IMR-90 (cell line): ENCODE data around the gene CACNA1G. TPM values are rescaled to one million over a fixed set of nuclear protein-coding genes. Genes with fewer than 3 reads are reported as not detected.

Experiments
- ATAC-seq: fragments of 200-7000 bp; cut with Tn5 transposase; 2 replicates; pipeline ENCODE4 v1.9.1; 2020; ENCODE audit warnings: low read depth, mild to moderate bottlenecking, moderate library complexity
- BruUV-seq: library from RNA; stranded (reverse); fragments of 400-500 nt; replicated peaks from 2 replicates; lab custom pipeline; 2021; lab: Mats Ljungman, UMichigan
- CTCF ChIA-PET: fragments of 300-600 bp; formaldehyde crosslinking; extraction: SDS; loops from one replicate; lab custom pipeline; 2021; ENCODE audit warnings: antibody characterized with exemption; lab: Yijun Ruan, JAX
- POLR2A ChIA-PET: fragments of 300-600 bp; sonication (Branson Sonifier 250); formaldehyde crosslinking; loops from one replicate; lab custom pipeline; 2022; ENCODE audit warnings: antibody characterized with exemption; ENCODE audit not compliant: unreplicated experiment; lab: Charles Lee
- DNase-seq: peaks from one replicate; pipeline ENCODE4 v3.0.0; 2013
- H2AFZ ChIP-seq: replicated peaks from 2 replicates; pipeline ENCODE3; 2013; ENCODE audit warnings: low read length, mild to moderate bottlenecking; ENCODE audit not compliant: poor library complexity
- H2AK5ac ChIP-seq: 2 replicates; pipeline ENCODE4 v1.6.1; 2013; ENCODE audit warnings: low read depth, low read length, inconsistent platforms
- H2AK9ac ChIP-seq: replicated peaks from 2 replicates; pipeline ENCODE3; 2013; ENCODE audit warnings: mild to moderate bottlenecking, low read depth, low read length, moderate library complexity; ENCODE audit not compliant: poor library complexity
- H2BK120ac ChIP-seq: 2 replicates; pipeline ENCODE4 v1.6.1; 2013; ENCODE audit warnings: low read depth, low read length, inconsistent platforms
- H2BK15ac ChIP-seq: 3 replicates; pipeline ENCODE4 v1.6.1; 2013; ENCODE audit warnings: low read depth, low read length, inconsistent platforms
- H2BK20ac ChIP-seq: 2 replicates; pipeline ENCODE4 v1.6.1; 2013; ENCODE audit warnings: low read depth, mild to moderate bottlenecking, inconsistent platforms, low read length, moderate library complexity
- H2BK5ac ChIP-seq: 2 replicates; pipeline ENCODE4 v1.6.1; 2013; ENCODE audit warnings: mild to moderate bottlenecking, low read depth, low read length, inconsistent platforms; ENCODE audit not compliant: poor library complexity, severe bottlenecking
- H3K14ac ChIP-seq: replicated peaks from 2 replicates; pipeline ENCODE4 v1.6.1; 2013; ENCODE audit warnings: low read depth, low read length, inconsistent platforms
- H3K18ac ChIP-seq: 2 replicates; pipeline ENCODE4 v1.6.1; 2013; ENCODE audit warnings: low read depth, low read length, control low read depth
- H3K23ac ChIP-seq: 2 replicates; pipeline ENCODE4 v1.6.1; 2013; ENCODE audit warnings: low read depth, low read length, inconsistent platforms
- H3K27ac ChIP-seq: 2 replicates; pipeline ENCODE4 v1.5.1; 2013; ENCODE audit warnings: mild to moderate bottlenecking, control low read depth, low read length; ENCODE audit not compliant: insufficient read depth
- H3K27me3 ChIP-seq: 2 replicates; pipeline ENCODE4 v1.6.1; 2013; ENCODE audit warnings: low read length; ENCODE audit not compliant: control insufficient read depth, insufficient read depth
- H3K36me3 ChIP-seq: 2 replicates; pipeline ENCODE4 v1.6.1; 2013; ENCODE audit warnings: low read length, mixed read lengths; ENCODE audit not compliant: control insufficient read depth, insufficient read depth
- H3K4ac ChIP-seq: 2 replicates; pipeline ENCODE4 v1.6.1; 2013; ENCODE audit warnings: low read depth, low read length, inconsistent platforms
- H3K4me1 ChIP-seq: 2 replicates; pipeline ENCODE4 v1.6.1; 2013; ENCODE audit warnings: low read length, mixed read lengths; ENCODE audit not compliant: control insufficient read depth, insufficient read depth
- H3K4me2 ChIP-seq: 2 replicates; pipeline ENCODE4 v1.6.1; 2013; ENCODE audit warnings: low read depth, mild to moderate bottlenecking, control low read depth, low read length, moderate library complexity
- H3K4me3 ChIP-seq: 2 replicates; pipeline ENCODE4 v1.5.1; 2013; ENCODE audit warnings: low read depth, mild to moderate bottlenecking, control low read depth, low read length, moderate library complexity; ENCODE audit not compliant: insufficient read depth
- H3K56ac ChIP-seq: 2 replicates; pipeline ENCODE4 v1.6.1; 2013; ENCODE audit warnings: low read length, inconsistent platforms; ENCODE audit not compliant: insufficient read depth; ENCODE audit errors: extremely low read depth
- H3K79me1 ChIP-seq, 2 experiments: 2 replicates each; pipeline ENCODE4 v1.6.1; 2013; ENCODE audit warnings: low read length in 2 of 2, inconsistent platforms in 1 of 2, low read depth in 1 of 2
- H3K9ac ChIP-seq: 2 replicates; pipeline ENCODE4 v1.6.1; 2013; ENCODE audit warnings: low read depth, low read length, control low read depth
- H3K9me1 ChIP-seq: 2 replicates; pipeline ENCODE4 v1.6.1; 2013; ENCODE audit warnings: low read length, inconsistent platforms; ENCODE audit not compliant: insufficient read depth
- H3K9me3 ChIP-seq: 2 replicates; pipeline ENCODE4 v1.6.1; 2013; ENCODE audit warnings: low read length; ENCODE audit not compliant: control insufficient read depth, insufficient read depth
- H4K20me1 ChIP-seq: 2 replicates; pipeline ENCODE4 v1.6.1; 2013; ENCODE audit warnings: low read length, inconsistent platforms; ENCODE audit not compliant: insufficient read depth
- H4K5ac ChIP-seq: 2 replicates; pipeline ENCODE4 v1.6.1; 2013; ENCODE audit warnings: mild to moderate bottlenecking, low read depth, low read length, control low read depth
- H4K8ac ChIP-seq, 2 experiments: 2 replicates each; pipeline ENCODE4 v1.6.1; 2013; ENCODE audit warnings: low read depth in 2 of 2, low read length in 2 of 2, control low read depth in 1 of 2, inconsistent platforms in 1 of 2
- H4K91ac ChIP-seq: 2 replicates; pipeline ENCODE4 v1.6.1; 2013; ENCODE audit warnings: low read depth, low read length, inconsistent platforms; ENCODE audit not compliant: insufficient read depth
- BHLHE40 ChIP-seq: fragments of 150-350 bp; IDR thresholded peaks from 2 replicates; pipeline ENCODE4 v1.6.1; 2016; ENCODE audit warnings: mild to moderate bottlenecking, low read depth, low read length
- CEBPB ChIP-seq: IDR thresholded peaks from 2 replicates; pipeline ENCODE4 v1.6.1; 2012; ENCODE audit warnings: low read depth, low read length, improper control_type of control experiment
- CHD1 ChIP-seq: IDR thresholded peaks from 2 replicates; pipeline ENCODE4 v1.6.1; 2012; ENCODE audit warnings: low read depth, low read length, improper control_type of control experiment
- CTCF ChIP-seq: conservative IDR thresholded peaks from 2 replicates; pipeline ENCODE4 v1.5.1; 2012; ENCODE audit warnings: mild to moderate bottlenecking, low read depth, low read length, improper control_type of control experiment
- ELK1 ChIP-seq: fragments of 150-350 bp; IDR thresholded peaks from 2 replicates; pipeline ENCODE4 v1.6.1; 2016; ENCODE audit warnings: low read depth, mild to moderate bottlenecking, low read length, moderate library complexity, borderline replicate concordance
- MAFK ChIP-seq: IDR thresholded peaks from 2 replicates; pipeline ENCODE4 v1.6.1; 2012; ENCODE audit warnings: low read depth, low read length, improper control_type of control experiment
- MAZ ChIP-seq: IDR thresholded peaks from 2 replicates; pipeline ENCODE4 v1.6.1; 2012; ENCODE audit warnings: low read depth, mild to moderate bottlenecking, low read length, improper control_type of control experiment, moderate library complexity, borderline replicate concordance
- NFE2L2 ChIP-seq: fragments of 150-350 bp; IDR thresholded peaks from 2 replicates; pipeline ENCODE4 v1.6.1; 2016; ENCODE audit warnings: low read depth, mild to moderate bottlenecking, low read length
- POLR2A ChIP-seq: IDR thresholded peaks from 2 replicates; pipeline ENCODE4 v1.6.1; 2012; ENCODE audit warnings: mild to moderate bottlenecking, low read depth, low read length
- RAD21 ChIP-seq: IDR thresholded peaks from 2 replicates; pipeline ENCODE4 v1.6.1; 2012; ENCODE audit warnings: low read length, improper control_type of control experiment
- RCOR1 ChIP-seq: IDR thresholded peaks from 2 replicates; pipeline ENCODE4 v1.6.1; 2012; ENCODE audit warnings: mild to moderate bottlenecking, low read length, improper control_type of control experiment; ENCODE audit not compliant: insufficient replicate concordance
- RFX5 ChIP-seq: IDR thresholded peaks from 2 replicates; pipeline ENCODE4 v1.8.0; 2012; ENCODE audit warnings: low read depth, mild to moderate bottlenecking, low read length, moderate library complexity
- USF2 ChIP-seq: fragments of 150-350 bp; IDR thresholded peaks from 2 replicates; pipeline ENCODE4 v1.6.1; 2017; ENCODE audit warnings: mild to moderate bottlenecking, antibody characterized with exemption, low read length, low read depth
- WGBS, 2 experiments: methylation state at CpG; one replicate each; pipeline versions ENCODE4 v1.1.5 to v1.1.7; 2013; ENCODE audit warnings: missing lambda C conversion rate in 2 of 2; ENCODE audit not compliant: insufficient read length in 1 of 2; ENCODE audit errors: extremely low coverage in 2 of 2; 5-methylcytosine and 5-hydroxymethylcytosine counted together
- dilution Hi-C: fragments of 300-500 bp; cut with HindIII; formaldehyde crosslinking; loops from one replicate; pipeline ENCODE4 v1.14.3; 2018; ENCODE audit warnings: low sequenced_read_pairs; ENCODE audit not compliant: unreplicated experiment
- in situ Hi-C: fragments of 300-500 bp; cut with MboI; formaldehyde crosslinking; loops from 3 replicates; pipeline ENCODE4 v1.14.3; 2019; ENCODE audit warnings: low sequenced_read_pairs, inconsistent platforms, mixed read lengths
- intact Hi-C: fragments of 100-400 bp; cut with micrococcal nuclease; formaldehyde crosslinking; loops from 2 replicates; pipeline ENCODE4 v1.10.0; 2022
- polyA plus RNA-seq, 3 experiments: library from polyadenylated mRNA; depleted of rRNA; stranded (reverse); fragments of >200 nt; gene quantifications; 2 replicates each; pipeline ENCODE4 v1.2.3, GENCODE V29; 2012; ENCODE audit warnings: low replicate concordance in 1 of 3
- total RNA-seq: library from RNA; depleted of rRNA; stranded (reverse); fragments of >200 nt; gene quantifications from 2 replicates; pipeline ENCODE4 v1.2.3, GENCODE V29; 2012

The CACNA1G gene
- total and polyA plus RNA-seq, 2 of the 4 experiments (the other 2 are of a cell fraction) = under 0.01 to 0.03 TPM

- BruUV-seq = no TSS peak
These were observed 26.8 kb upstream of the CACNA1G start for GRCh38 chr17:50533720-50534148.

More at GRCh38 chr17:50533720-50534148, 26.8 kb upstream of the CACNA1G start:
- H3K27ac ChIP-seq = no peak overlapping the region
- H2BK5ac ChIP-seq = no peak overlapping the region
- H4K20me1 ChIP-seq = no peaks in the 10 kb centered on the region; the same call in 1 of the 2 replicates
- H3K4me3 ChIP-seq = no peak overlapping the region
- peaks cover 49% of the 10 kb centered on the region for H3K27me3 ChIP-seq
- dilution Hi-C loops = no loop called here
- no peak for TF ChIP-seq ELK1
- TF ChIP-seq MAZ = no peak
- TF ChIP-seq CHD1 = no peak
- TF ChIP-seq RAD21 = no peak
- no peak for TF ChIP-seq RFX5
- TF ChIP-seq POLR2A = no peak
- no peak for TF ChIP-seq USF2
- no peak for TF ChIP-seq MAFK
- TF ChIP-seq CTCF = no peak
- TF ChIP-seq NFE2L2 = no peak
- TF ChIP-seq CEBPB = no peak
- no peak for TF ChIP-seq BHLHE40
- TF ChIP-seq RCOR1 = no peak
- ChIA-PET POLR2A (no interaction called here), CTCF (no interaction called here)
- no peak overlapping the region for H3K56ac ChIP-seq
- ATAC-seq (peak; percentile 48), DNase-seq (peak; percentile 33)
- H3K9me3 ChIP-seq = no peaks in the 10 kb centered on the region
- no peak overlapping the region for H4K91ac ChIP-seq
- H3K4me1 ChIP-seq = peaks cover 11% of the 10 kb centered on the region; the same call in 1 of the 2 replicates
- 4% methylated on average over 10 of the region's 17 CpGs; no CpG with 5 or more reads in 1 of the 2 experiments for WGBS, 2 experiments
- no peaks in the 10 kb centered on the region for H3K9me1 ChIP-seq
- no peak overlapping the region for H3K9ac ChIP-seq
- no peak overlapping the region for H2AK5ac ChIP-seq
- no peak overlapping the region for H2AK9ac ChIP-seq
- no peak overlapping the region for H4K8ac ChIP-seq
- no peak overlapping the region for H2BK120ac ChIP-seq
- intact Hi-C loops = no loop called here
- peak overlapping the region; percentile 14; the same call in 1 of the 2 replicates for H3K4me2 ChIP-seq
- in situ Hi-C loops = no loop called here
- H3K36me3 ChIP-seq = no peaks in the 10 kb centered on the region
- H3K14ac ChIP-seq = no peak overlapping the region
- H3K23ac ChIP-seq = no peak overlapping the region
- H3K4ac ChIP-seq = no peak overlapping the region
- no peak overlapping the region for H2BK15ac ChIP-seq
- no peak overlapping the region for H2BK20ac ChIP-seq
- H4K5ac ChIP-seq = no peak overlapping the region
- H3K79me1 ChIP-seq = no peaks in the 10 kb centered on the region
- H3K18ac ChIP-seq = no peak overlapping the region
- peak overlapping the region; percentile 49 for H2AFZ ChIP-seq
